ENCODE measurements around the gene TDRD9. TPM values are rescaled to one million over a fixed set of nuclear protein-coding genes. Genes with fewer than 3 reads are reported as not detected.

The TDRD9 gene
- total RNA-seq, 1 experiment from 2014 or later = not detected

- intact Hi-C loops (cut with micrococcal nuclease; ENCODE audit: unreplicated experiment) = no loop called here
- no peak overlapping the region for H3K27ac ChIP-seq (ENCODE audit: low read depth, low read length, poor library complexity, severe bottlenecking)
- ChIA-PET POLR2A (ENCODE audit: low non-redundant PET) (no interaction called here), CTCF (no interaction called here)
- no peaks in the 10 kb centered on the region for H3K27me3 ChIP-seq (replicated peaks; ENCODE audit: insufficient read depth, low read depth, low read length, poor library complexity)
- no peaks in the 10 kb centered on the region for H3K4me1 ChIP-seq (ENCODE audit: insufficient read depth, low read length, poor library complexity, severe bottlenecking)
- no peak overlapping the region for H3K4me3 ChIP-seq (ENCODE audit: low read depth, low read length, poor library complexity, severe bottlenecking)
- H3K9me3 ChIP-seq (ENCODE audit: low read depth, low read length, poor library complexity, severe bottlenecking) = no peaks in the 10 kb centered on the region
- TF ChIP-seq EZH2 (IDR thresholded peaks at IDR 0.05; ENCODE audit: borderline replicate concordance, low read depth, low read length, poor library complexity, severe bottlenecking) (no peak), CTCF (conservative IDR thresholded peaks at IDR 0.05; ENCODE audit: low read depth, low read length) (no peak)
- no peak for DNase-seq (ENCODE audit: low spot score)
- no peaks in the 10 kb centered on the region for H3K36me3 ChIP-seq (ENCODE audit: insufficient read depth, low read length, poor library complexity, severe bottlenecking)
- no TSS peak for BruUV-seq (replicated peaks)
These were observed 36.0 kb upstream of the TDRD9 start for GRCh38 chr14:103892247-103892646.

- CTCF ChIA-PET = no interaction called here
- BruUV-seq (replicated peaks) = no TSS peak
- Histone ChIP-seq H3K27me3 (replicated peaks; ENCODE audit: insufficient read depth, low read depth, low read length, poor library complexity) (no peaks in the 10 kb centered on the region), H3K4me1 (ENCODE audit: insufficient read depth, low read length, poor library complexity, severe bottlenecking) (no peaks in the 10 kb centered on the region), H3K36me3 (ENCODE audit: insufficient read depth, low read length, poor library complexity, severe bottlenecking) (no peaks in the 10 kb centered on the region), H3K27ac (ENCODE audit: low read depth, low read length, poor library complexity, severe bottlenecking) (no peak overlapping the region), H3K9me3 (ENCODE audit: low read depth, low read length, poor library complexity, severe bottlenecking) (no peaks in the 10 kb centered on the region), H3K4me3 (ENCODE audit: low read depth, low read length, poor library complexity, severe bottlenecking) (no peak overlapping the region)
- no peak for TF ChIP-seq EZH2 (IDR thresholded peaks at IDR 0.05; ENCODE audit: borderline replicate concordance, low read depth, low read length, poor library complexity, severe bottlenecking)
- no peak for TF ChIP-seq CTCF (conservative IDR thresholded peaks at IDR 0.05; ENCODE audit: low read depth, low read length)
- no peak for DNase-seq (ENCODE audit: low spot score)
- intact Hi-C loops (cut with micrococcal nuclease; ENCODE audit: unreplicated experiment) = no loop called here
- POLR2A ChIA-PET (ENCODE audit: low non-redundant PET) = no interaction called here
These were observed 34.1 kb upstream of the TDRD9 start for GRCh38 chr14:103894034-103894722.

GRCh38 chr14:103894723-103895059 is 33.6 kb upstream of the TDRD9 start:
- no peaks in the 10 kb centered on the region for H3K4me1 ChIP-seq (ENCODE audit: insufficient read depth, low read length, poor library complexity, severe bottlenecking)
- H3K9me3 ChIP-seq (ENCODE audit: low read depth, low read length, poor library complexity, severe bottlenecking) = no peaks in the 10 kb centered on the region
- intact Hi-C loops (cut with micrococcal nuclease; ENCODE audit: unreplicated experiment) = no loop called here
- CTCF ChIA-PET = no interaction called here
- BruUV-seq (replicated peaks) = no TSS peak
- no peaks in the 10 kb centered on the region for H3K36me3 ChIP-seq (ENCODE audit: insufficient read depth, low read length, poor library complexity, severe bottlenecking)
- H3K27ac ChIP-seq (ENCODE audit: low read depth, low read length, poor library complexity, severe bottlenecking) = no peak overlapping the region
- no peaks in the 10 kb centered on the region for H3K27me3 ChIP-seq (replicated peaks; ENCODE audit: insufficient read depth, low read depth, low read length, poor library complexity)
- DNase-seq (ENCODE audit: low spot score) = no peak
- TF ChIP-seq CTCF (conservative IDR thresholded peaks at IDR 0.05; ENCODE audit: low read depth, low read length) = no peak
- TF ChIP-seq EZH2 (IDR thresholded peaks at IDR 0.05; ENCODE audit: borderline replicate concordance, low read depth, low read length, poor library complexity, severe bottlenecking) = no peak
- H3K4me3 ChIP-seq (ENCODE audit: low read depth, low read length, poor library complexity, severe bottlenecking) = no peak overlapping the region
- POLR2A ChIA-PET (ENCODE audit: low non-redundant PET) = no interaction called here
